GM18507 (cell line): ENCODE results near the gene INSYN2B.
A peak's percentile ranks its signal among the peaks of the same experiment; 100 is the strongest.
"Not testable (repeated sequence)": the region's sequence is repeated elsewhere in the genome, so short reads cannot be mapped to it uniquely, and the experiment has no call there.

Experiments used
- DNase-seq: peaks from one replicate; pipeline ENCODE4 v3.0.0; 2011; ENCODE audit warnings: low read depth; ENCODE audit not compliant: insufficient read length; ENCODE audit errors: extremely low spot score
- FAIRE-seq: peaks from 2 replicates; lab custom pipeline; 2011; peaks lifted over from hg19 to GRCh38; lab: Jason Lieb, UNC

Gene INSYN2B

DNA sequence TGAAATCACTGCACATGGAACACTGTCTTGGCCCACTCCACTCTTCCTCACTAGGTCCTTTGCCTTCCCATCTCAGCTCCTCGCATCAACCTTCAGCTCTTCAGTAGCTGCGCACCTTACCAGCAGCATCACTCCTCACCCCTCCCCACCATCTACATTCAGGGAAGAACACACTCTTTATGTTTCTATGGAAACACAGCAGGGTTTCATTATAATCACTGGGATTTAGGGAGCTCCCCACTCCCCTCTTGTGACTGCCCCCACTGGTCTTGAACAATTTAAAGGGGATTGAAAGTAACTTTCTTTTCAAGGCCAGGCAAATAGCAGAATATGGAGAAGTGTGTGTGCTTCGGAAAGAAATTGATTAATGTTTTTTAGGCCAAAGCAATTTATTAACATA lies 111.2 kb downstream of the INSYN2B start:
- FAIRE-seq: no peak
- DNase-seq: no peak

DNA sequence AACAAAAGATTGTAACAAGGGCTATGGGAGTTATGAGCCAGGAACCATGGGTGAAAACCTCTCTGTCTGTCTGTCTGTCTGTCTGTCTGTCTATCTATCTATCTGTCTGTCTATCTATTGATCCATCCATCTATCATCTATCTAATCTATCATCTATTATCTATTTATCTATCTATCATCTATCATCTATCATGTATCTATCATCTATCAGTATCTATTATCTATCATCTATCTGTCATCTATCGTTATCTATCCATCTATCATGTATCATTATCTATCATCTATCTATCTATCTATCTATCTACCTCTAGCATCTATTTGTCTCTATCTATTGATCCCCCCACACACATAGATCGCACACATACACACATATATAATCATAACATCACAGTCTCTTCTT lies 112.9 kb downstream of the INSYN2B start:
- FAIRE-seq (no peak), DNase-seq (no peak)

DNA sequence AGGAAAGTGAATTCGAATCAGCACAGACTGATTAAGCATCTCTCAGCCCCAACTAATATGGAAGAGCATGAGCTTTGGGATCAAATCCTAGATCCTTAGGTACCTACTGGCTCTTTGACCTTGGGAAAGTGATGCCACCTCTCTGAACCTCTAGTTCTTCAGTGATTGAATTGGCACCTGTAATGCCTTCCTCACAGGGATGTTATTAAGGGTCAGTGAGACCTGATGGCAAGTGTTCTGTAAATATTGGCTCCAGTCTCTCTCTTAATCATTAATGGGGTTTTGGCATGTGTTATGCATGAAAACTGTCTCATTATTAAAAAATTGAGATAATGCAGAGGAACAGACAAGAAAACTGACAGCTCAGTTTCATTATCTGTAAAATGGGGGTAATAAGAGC lies 115.8 kb downstream of the INSYN2B start:
- FAIRE-seq: no peak
- no peak for DNase-seq

DNA sequence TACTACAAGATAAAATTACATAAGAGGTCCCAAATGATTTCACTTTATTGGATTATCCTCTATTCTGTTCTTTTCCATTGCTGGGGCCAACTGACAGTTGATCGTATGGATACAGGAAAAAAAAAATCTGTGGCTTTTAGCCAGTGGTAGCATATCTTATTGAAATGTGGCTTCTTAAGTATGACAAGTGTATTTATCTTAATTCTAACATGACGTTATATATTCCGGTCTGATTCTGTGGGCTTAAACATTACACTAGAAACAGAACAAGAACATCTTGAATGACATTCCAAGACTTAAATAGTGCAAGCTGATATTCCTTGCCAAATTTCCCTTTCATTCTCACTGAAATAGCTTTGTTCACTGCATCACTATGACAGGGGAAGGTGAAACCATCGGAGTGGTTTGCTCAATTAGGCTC lies 117.9 kb downstream of the INSYN2B start:
- no peak for DNase-seq
- FAIRE-seq: no peak

DNA sequence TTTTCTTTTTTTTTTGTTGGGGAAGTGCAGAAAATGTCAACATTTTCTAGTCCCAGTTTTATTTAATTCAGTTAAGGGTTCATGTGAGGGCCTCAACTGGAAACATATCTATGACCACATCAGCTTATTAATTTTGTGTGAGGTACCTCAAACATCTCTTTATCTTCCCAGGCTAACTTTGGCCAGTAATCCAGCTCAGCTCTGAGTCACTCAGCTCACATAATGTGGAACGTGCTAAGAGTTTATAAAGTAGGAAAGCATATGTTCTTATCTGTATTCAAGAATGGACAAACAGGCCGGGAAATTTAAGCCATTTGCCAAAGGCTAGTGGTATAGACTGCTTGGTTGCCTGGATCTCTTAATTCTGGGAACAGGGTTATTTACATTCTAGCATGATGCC lies 118.4 kb downstream of the INSYN2B start:
- DNase-seq: no peak
- no peak for FAIRE-seq

DNA sequence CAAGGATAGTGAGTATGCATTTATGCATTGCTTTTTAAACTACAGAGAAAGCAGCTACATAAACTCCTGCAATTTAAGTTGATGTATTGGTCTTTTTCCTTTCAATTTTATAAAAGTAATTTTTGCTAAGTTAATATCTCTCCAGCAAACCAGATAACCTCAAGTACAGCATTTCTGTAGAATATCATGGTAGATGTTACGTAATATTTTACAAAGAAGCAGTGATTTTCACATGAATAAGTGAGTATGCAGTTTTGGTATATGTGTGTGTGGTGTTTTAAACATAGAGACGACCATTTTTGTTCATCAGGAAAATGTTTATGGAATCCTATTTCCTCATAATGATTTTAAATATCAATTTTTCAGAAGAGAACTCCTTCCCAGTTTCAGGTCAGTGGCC lies 118.9 kb downstream of the INSYN2B start:
- no peak for DNase-seq
- no peak for FAIRE-seq

DNA sequence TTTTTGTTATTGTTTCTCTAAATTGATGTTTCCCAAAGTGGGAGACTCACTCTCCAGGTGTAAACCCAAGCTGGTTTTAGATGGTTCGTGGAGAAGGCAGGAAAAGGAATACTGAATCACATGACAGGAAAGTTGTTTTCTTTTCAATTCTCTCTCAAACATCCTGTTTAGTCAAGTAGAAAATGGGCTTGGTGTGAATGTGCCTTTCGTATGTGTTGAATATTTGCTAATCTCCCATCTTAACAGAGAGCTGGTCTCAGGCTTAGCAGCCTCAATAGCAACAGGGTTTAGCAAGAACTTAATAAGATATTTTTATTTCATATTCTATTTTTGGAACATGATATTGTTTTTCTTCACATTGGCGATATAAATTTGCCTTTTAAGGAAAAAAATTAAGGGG lies 119.7 kb downstream of the INSYN2B start:
- peak; percentile 75 for FAIRE-seq
- no peak for DNase-seq

DNA sequence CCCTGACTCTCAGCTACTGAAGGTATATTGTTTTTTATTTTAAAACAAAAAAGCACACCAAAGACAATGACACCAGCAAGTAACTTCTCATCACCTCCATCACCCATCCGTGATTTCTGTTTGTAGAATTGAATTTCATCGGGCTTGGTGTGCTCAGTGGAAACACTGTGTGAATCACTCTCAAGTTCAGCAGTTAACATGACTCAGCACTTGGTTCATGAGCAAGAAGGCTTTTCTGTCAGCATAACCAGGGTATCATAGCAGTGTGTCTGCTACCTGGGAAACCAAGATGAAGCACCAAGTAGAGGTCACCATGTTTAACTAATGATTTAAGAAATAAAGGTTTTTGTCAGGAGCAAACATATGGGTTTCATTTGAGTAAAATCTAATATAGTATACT lies 123.7 kb downstream of the INSYN2B start:
- no peak for FAIRE-seq
- DNase-seq: no peak

DNA sequence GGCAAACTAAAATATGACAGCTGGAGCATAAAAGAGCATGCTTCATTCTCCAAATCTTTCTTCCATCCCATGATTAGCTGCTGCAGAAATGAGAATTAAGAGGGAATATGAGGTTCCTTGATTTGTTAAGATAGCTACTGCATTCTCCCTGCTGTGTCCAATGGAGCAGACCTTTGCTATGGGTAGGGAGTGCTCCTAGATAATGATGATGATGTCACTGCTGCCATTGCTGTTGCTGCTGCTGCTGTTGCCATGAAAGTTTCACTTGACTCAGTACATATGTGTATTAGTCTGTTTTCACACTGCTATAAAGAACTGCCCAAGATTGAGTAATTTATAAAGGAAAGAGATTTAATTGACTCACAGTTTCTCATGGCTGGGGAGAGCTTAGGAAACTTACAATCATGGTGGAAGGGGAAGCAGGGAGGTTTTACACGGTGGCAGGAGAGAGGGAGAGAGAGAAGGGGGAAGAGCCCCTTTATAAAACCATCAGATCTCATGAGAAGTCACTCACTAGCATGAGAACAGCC lies 128.9 kb downstream of the INSYN2B start:
- FAIRE-seq: no peak

DNA sequence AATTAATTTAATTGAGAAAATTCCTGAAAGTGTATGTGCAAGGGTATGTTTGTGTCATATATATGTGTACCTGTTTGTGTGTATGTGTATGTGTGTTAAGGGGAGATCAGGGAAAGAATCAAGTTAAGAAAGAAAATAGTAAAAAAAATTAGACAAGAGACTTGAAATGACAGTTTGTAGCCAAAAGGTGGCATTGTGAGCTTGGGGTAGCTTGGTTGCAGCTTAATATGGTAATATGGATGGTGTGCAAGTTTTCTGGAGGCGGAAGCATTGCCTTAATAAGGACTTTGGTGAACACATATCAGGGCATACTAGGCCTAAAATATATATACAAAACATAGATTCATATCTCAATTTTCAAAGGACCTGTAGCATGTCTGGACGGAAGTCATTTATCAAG lies 129.9 kb downstream of the INSYN2B start:
- FAIRE-seq (no peak), DNase-seq (no peak)

More for the DNA sequence above, 128.9 kb downstream of the INSYN2B start:
- no peak for DNase-seq

DNA sequence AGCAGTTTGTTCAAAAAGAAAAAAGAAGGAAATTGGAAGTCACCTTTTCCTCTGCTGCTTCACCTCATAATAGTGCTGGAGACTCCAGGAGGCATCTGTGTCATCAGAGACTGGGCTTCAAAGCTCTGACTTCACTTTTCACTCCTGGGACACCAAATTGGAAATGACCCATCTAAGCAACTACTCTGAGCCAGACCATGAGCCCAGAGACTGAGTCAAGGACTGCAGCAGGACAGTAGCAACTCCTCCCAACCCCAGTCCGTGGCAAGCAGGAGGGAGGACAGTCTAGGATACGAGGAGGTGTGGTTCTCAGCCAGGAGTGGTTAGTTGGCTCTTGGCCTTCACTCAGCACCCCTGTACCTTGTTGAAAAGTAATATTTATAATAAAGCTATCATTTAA lies 131.5 kb downstream of the INSYN2B start:
- FAIRE-seq (no peak), DNase-seq (no peak)

DNA sequence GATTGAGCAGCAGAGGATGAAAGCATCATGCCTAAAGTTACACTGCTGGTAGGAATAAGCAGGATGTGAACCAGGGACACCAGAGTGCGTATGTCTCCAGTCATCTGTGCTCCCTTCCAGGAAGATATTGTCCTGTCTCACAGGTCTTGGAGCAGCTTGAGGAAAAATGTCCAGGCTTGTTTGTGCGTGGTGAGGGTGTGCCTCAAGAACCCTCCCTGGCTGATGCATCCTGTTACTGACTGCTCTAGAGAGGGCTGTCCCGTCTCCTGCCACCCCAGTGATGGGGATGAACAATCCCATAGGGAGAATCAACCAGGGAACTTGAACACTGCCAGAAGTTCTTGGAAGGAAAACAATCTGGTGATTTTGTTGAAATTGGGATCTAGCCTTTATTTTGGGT lies 132.0 kb downstream of the INSYN2B start:
- DNase-seq: no peak
- FAIRE-seq: no peak

DNA sequence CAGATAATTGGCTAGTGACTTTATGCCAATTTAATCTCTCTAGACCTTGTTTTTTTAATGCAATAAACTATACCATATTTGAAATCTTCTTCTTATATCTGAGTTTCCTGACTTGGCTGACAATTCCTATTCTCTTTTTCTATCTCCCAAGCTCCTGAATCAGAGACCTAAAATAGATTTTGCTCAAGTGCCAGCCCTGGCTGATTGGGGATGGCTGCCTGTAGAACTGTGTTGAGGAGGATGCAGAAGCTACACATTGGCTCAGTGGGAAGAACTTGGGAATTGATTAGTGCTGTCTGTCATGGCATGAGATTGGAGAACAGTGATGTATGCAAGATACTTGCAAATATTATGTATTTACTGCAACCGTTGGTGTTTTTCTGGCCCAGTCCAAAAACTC lies 132.8 kb downstream of the INSYN2B start:
- DNase-seq (no peak), FAIRE-seq (no peak)

DNA sequence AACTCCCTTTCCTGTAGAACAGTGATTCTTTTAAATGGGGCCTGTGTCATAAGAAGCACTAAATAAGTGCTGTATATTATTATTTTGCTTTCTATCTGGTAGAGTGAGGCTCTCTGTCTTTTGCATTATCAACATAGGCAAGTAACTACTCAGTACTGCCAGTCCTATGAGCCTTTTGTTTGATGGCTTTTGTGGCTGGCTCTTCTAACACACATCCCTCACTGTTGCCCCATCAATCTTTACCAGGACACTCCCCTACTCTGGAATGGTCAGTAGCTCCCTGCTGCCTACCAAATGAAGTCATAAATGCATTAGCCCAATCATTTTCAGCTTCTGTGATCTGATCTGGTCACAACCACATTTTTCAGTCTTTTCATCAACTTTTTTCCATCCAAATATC lies 137.6 kb downstream of the INSYN2B start:
- FAIRE-seq (no peak), DNase-seq (no peak)

DNA sequence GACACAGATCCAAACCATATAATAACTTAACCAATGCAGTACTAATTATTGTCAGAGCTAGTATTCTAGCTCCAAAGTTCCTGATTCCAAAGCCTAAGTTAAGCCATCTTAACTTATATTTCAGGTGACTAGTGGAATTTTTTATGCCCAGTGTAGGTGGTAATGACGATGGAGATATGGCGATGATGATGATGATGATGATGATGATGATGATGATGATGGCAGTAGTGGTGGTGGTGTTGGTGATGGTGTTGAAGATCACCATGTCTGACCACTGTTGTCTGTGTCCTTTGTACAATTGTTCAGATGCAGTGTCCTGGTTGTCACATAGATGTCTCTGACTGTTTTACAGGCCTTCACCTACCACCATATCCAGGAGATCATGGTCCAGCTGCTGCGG lies 139.9 kb downstream of the INSYN2B start:
- FAIRE-seq: no peak
- no peak for DNase-seq

DNA sequence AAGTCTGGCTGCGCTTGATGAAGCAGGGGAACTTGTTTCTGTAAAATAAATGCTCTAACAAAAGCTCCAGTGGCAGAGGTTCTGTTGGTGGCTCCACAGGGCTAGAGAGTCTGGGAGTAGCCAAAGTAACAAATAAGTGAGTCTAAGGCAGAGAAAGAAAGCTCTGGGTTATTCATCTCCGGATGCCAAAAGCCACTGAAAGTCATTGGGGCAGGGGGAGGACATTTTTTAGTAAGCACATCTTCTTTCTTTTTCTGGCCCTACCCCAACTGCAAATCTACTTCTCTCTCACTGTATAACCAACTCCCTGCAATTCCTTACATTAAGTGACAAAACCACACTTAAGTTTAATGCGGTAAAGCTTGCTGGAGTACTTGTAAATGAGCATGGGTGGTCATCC lies 141.6 kb downstream of the INSYN2B start:
- FAIRE-seq: peak; percentile 80
- peak; percentile 14 for DNase-seq

DNA sequence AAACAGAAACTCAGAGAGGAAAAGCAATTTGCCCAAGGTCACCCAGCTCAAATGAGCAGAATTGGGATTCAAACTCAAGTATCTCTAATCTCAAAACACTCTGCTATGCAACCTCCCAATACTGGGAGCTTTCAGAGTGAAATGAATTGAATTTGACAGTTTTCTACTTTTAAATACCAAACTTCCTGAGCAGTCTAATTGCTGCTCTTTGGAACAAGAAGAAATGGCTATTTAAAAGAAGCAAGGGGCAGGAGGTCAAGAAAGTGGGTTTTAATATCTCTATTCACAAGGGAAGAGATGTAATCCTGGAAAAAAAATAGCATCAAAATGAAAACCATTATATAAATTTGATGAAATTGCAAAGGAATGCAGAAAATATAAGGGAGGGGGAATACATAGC lies 142.6 kb downstream of the INSYN2B start:
- DNase-seq (no peak), FAIRE-seq (no peak)

DNA sequence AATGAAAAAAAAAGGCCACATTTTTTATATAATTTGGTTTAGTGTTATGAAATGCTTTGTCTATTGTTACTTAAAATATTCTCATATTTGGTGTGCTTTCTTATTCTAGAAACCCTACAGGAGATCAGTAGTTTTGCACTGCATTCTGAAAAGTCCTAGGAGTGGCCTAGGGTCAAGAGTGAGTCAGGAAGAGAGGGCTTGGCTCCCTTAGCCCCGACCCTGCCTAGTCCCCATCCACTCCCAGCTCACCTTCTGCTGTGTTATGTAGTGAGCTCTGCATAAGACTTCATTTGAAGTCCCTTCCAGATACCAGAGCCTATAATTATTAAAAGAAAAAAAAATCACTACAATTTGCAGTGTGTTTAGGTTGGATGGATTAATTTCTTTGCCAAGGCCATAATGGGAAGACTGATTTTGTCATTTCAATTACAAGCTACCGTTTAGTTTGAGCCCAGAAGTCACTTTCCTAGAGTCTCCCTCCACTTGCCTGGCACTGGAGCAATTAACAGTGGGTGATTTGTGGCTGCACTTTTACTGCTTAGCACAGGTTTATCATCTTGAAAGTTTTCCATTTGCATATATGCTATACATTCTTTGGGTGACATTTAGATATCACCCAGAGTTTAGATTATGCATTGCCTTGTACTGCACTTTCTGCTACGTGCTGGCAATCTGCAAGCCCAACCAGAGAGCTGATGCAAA lies 143.3 kb downstream of the INSYN2B start:
- no peak for FAIRE-seq

DNA sequence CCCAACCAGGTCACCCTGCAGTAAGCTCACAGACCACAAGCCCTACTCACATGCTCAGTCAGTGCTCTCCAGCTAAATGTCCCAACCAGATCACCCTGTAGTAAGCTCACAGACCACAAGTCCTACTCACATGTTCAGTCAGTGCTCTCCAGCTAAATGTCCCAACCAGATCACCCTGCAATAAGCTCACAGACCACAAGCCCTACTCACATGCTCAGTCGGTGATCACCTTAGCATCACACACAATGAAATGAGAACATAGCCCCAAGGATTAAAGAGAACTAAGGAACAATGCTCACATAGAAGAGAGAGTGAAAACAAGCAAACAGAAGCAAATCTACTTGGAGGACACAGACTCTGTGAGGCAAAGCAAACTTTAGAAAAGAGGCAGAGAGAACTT lies 145.8 kb downstream of the INSYN2B start:
- not testable (repeated sequence) for FAIRE-seq, DNase-seq

More for the DNA sequence above, 143.3 kb downstream of the INSYN2B start:
- DNase-seq: no peak

DNA sequence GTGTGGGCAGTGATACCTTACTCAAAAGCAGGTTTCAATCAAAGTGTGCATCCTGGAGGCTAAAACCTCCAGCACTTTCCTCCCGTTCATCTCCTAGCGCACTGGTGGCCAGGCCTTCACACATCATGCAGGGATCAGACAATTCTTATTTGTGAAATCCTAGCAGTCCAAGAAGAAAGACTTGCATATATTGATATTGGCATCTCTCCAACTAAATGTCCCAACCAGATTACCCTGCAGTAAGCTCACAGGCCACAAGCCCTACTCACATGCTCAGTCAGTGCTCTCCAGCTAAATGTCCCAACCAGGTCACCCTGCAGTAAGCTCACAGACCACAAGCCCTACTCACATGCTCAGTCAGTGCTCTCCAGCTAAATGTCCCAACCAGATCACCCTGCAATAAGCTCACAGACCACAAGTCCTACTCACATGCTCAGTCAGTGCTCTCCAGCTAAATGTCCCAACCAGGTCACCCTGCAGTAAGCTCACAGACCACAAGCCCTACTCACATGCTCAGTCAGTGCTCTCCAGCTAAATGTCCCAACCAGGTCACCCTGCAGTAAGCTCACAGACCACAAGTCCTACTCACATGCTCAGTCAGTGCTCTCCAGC lies 146.5 kb downstream of the INSYN2B start:
- not testable (repeated sequence) for FAIRE-seq, DNase-seq

DNA sequence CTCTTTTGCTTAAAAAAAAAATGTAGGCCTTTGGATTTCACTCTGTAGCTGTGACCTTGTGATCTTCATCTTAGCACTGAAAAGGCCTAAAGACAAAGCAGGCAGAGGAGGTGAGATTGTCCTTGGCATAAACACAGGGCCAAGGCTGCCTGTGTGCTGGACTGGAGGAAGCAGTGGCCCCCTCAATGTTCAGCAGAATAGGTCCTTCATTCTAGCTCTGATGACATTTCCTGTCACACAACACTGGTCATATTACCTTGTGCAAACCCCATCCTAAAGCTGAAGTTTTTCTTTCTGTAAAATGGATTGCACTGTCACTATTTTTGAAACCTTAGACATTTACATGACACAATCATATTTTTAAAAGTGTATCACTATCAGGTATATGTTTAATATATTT lies 147.4 kb downstream of the INSYN2B start:
- DNase-seq: no peak
- FAIRE-seq: peak; percentile 39
